ENCODE data around the gene CREB5. TPM values are rescaled to one million over a fixed set of nuclear protein-coding genes. Genes with fewer than 3 reads are reported as not detected.

CREB5 gene
- total and polyA plus RNA-seq, 2 donors (not counting 3 experiments of a cell fraction or from before 2014, with no cell fraction given) = 19.6 to 28.4 TPM

- peaks cover 0 to 5% of the 10 kb centered on the region in 2 experiments for H3K27me3 ChIP-seq (ENCODE audit: control insufficient read depth in 2 of 2, insufficient read depth in 2 of 2, low read length in 2 of 2)
- no peak overlapping the region for H3K4me2 ChIP-seq (ENCODE audit: insufficient read depth, low read length)
- ChIA-PET CTCF (no interaction called here), POLR2A (interaction anchor here (0.6 kb wide), 1 partner anchor 34 kb away, joined by 7 read pairs; no protein-coding TSS in a partner anchor)
- no peak overlapping the region for H3K27ac ChIP-seq (ENCODE audit: insufficient read depth, low read depth, low read length)
- TF ChIP-seq POLR2A (IDR thresholded peaks at IDR 0.05; ENCODE audit: low read depth, low read length) (no peak), MAX (IDR thresholded peaks at IDR 0.05; ENCODE audit: insufficient read depth, insufficient read length) (no peak), GATA2 (IDR thresholded peaks at IDR 0.05; ENCODE audit: insufficient read depth, insufficient read length, low read depth, low read length) (no peak), CTCF (IDR thresholded peaks at IDR 0.05; ENCODE audit: extremely low read depth in 1 of 2, insufficient read depth in 1 of 2, low read depth in 1 of 2, low read length in 2 of 2) (no peak), FOS (IDR thresholded peaks at IDR 0.05; ENCODE audit: borderline replicate concordance, insufficient read depth, low read length) (no peak), POLR2AphosphoS5 (IDR thresholded peaks at IDR 0.05; ENCODE audit: insufficient read depth, low read depth, low read length) (no peak), MYC (IDR thresholded peaks at IDR 0.05; ENCODE audit: low read depth, low read length) (no peak)
- H3K9me3 ChIP-seq (replicated peaks; ENCODE audit: control insufficient read depth, insufficient read depth, low read length) = no peaks in the 10 kb centered on the region
- FAIRE-seq = no peak
- no peak for DNase-seq (ENCODE audit: low read depth, low spot score)
- H3K9me1 ChIP-seq (replicated peaks; ENCODE audit: control insufficient read depth, extremely low read depth, insufficient read depth, low read length) = no peaks in the 10 kb centered on the region
- intact Hi-C loops (cut with micrococcal nuclease) = no loop called here
- no peak overlapping the region for H3K4me3 ChIP-seq (replicated peaks in 1 of 3; ENCODE audit: insufficient read depth in 1 of 3, low read depth in 1 of 3, low read length in 3 of 3)
- dilution Hi-C loops (cut with MboI; ENCODE audit: extremely low pct_ligation_motif_present, low sequenced_read_pairs) = no loop called here
- H4K20me1 ChIP-seq (replicated peaks; ENCODE audit: control insufficient read depth, extremely low read depth, insufficient read depth, low read length) = no peaks in the 10 kb centered on the region
- no peaks in the 10 kb centered on the region for H3K79me2 ChIP-seq (ENCODE audit: control insufficient read depth, insufficient read depth, low read length)
- no peaks in the 10 kb centered on the region for H3K36me3 ChIP-seq (ENCODE audit: control insufficient read depth in 2 of 2, extremely low read depth in 1 of 2, insufficient read depth in 2 of 2, low read length in 2 of 2)
- BruUV-seq (replicated peaks) = no TSS peak
- H3K9ac ChIP-seq (replicated peaks; ENCODE audit: extremely low read depth, insufficient read depth, low read length) = no peak overlapping the region
- H2AFZ ChIP-seq (ENCODE audit: low read depth, low read length) = no peak overlapping the region
- no peaks in the 10 kb centered on the region for H3K4me1 ChIP-seq (ENCODE audit: control insufficient read depth, extremely low read depth, insufficient read depth, low read length)
Measured at GRCh38 chr7:28646376-28647075, 234.2 kb downstream of the CREB5 start.

Data from endothelial cell of umbilical vein (primary cell).